Mammary epithelial cell (primary cell): ENCODE results near the gene RNF224.

Experiments
- EZH2 ChIP-seq: IDR thresholded peaks from 2 replicates; pipeline ENCODE4 v1.6.1; 2012; ENCODE audit warnings: low read length, inconsistent platforms, borderline replicate concordance
- TF ChIP-seq, protein P1 (sequence below), 2 donors: IDR thresholded peaks in 1 of 2; conservative IDR thresholded peaks in 1 of 2; 2 replicates each; pipeline ENCODE4 v1.5.1; 2011 to 2012; ENCODE audit warnings: inconsistent platforms in 2 of 2, low read length in 2 of 2, mild to moderate bottlenecking in 2 of 2, control low read depth in 1 of 2, low read depth in 1 of 2; ENCODE audit not compliant: insufficient read depth in 1 of 2; ENCODE audit errors: extremely low read depth in 1 of 2

- TF ChIP-seq, protein P1, sequence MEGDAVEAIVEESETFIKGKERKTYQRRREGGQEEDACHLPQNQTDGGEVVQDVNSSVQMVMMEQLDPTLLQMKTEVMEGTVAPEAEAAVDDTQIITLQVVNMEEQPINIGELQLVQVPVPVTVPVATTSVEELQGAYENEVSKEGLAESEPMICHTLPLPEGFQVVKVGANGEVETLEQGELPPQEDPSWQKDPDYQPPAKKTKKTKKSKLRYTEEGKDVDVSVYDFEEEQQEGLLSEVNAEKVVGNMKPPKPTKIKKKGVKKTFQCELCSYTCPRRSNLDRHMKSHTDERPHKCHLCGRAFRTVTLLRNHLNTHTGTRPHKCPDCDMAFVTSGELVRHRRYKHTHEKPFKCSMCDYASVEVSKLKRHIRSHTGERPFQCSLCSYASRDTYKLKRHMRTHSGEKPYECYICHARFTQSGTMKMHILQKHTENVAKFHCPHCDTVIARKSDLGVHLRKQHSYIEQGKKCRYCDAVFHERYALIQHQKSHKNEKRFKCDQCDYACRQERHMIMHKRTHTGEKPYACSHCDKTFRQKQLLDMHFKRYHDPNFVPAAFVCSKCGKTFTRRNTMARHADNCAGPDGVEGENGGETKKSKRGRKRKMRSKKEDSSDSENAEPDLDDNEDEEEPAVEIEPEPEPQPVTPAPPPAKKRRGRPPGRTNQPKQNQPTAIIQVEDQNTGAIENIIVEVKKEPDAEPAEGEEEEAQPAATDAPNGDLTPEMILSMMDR (conservative IDR thresholded peaks at IDR 0.05 in 1 of 2, IDR thresholded peaks at IDR 0.05 in 1 of 2; ENCODE audit: extremely low read depth in 1 of 2, insufficient read depth in 1 of 2, low read depth in 1 of 2, low read length in 2 of 2): peak in 1 of 2 donors; percentile 37
- TF ChIP-seq EZH2: no peak
Observed at GRCh38 chr9:137213160-137214060, 13.9 kb upstream of the RNF224 start.
